ENCODE results near the gene PGA3. TPM values are rescaled to one million over a fixed set of nuclear protein-coding genes. Genes with fewer than 3 reads are reported as not detected.
A peak's percentile ranks its signal among the peaks of the same experiment; 100 is the strongest.
"Not testable (repeated sequence)": the region's sequence is repeated elsewhere in the genome, so short reads cannot be mapped to it uniquely, and the experiment has no call there.

The PGA3 gene
- total RNA-seq (2021; ENCODE audit: unreplicated experiment) (not detected), Bru-seq, nascent RNA (not detected), BruChase-seq, experiment 1, labeled RNA remaining after a 6-hour chase (percentile 11 among the genes with signal in this experiment), BruChase-seq, experiment 2, labeled RNA remaining after a 2-hour chase (percentile 7 among the genes with signal in this experiment)
- not detected in 2 replicates for polyA plus RNA-seq (2012)
- long read RNA-seq = 0 reads

- CTCF ChIA-PET; H3K27me3 ChIP-seq (ENCODE audit: insufficient read depth, low read length); H3K9me2 ChIP-seq (ENCODE audit: insufficient read depth); DNase-seq (ENCODE audit: low read depth, low spot score); BruUV-seq (replicated peaks); H3K4me2 ChIP-seq (ENCODE audit: low read length); H3K36me3 ChIP-seq (ENCODE audit: control insufficient read depth in 1 of 2, insufficient read depth in 2 of 2, low read length in 2 of 2); H2AFZ ChIP-seq (ENCODE audit: low read depth, low read length, poor library complexity, severe bottlenecking); H3K4me3 ChIP-seq (replicated peaks in 1 of 2; ENCODE audit: low read depth in 1 of 2, low read length in 2 of 2); H3K27ac ChIP-seq (ENCODE audit: low read depth, low read length); intact Hi-C loops (cut with micrococcal nuclease); H3K9me3 ChIP-seq (ENCODE audit: control insufficient read depth in 1 of 2, insufficient read depth in 1 of 2, low read depth in 1 of 2, low read length in 2 of 2); H4K20me1 ChIP-seq (ENCODE audit: insufficient read depth); ATAC-seq; RAD21 ChIA-PET (ENCODE audit: low non-redundant PET in 1 of 2, low total read pairs in 2 of 2, uncharacterized antibody in 2 of 2, unreplicated experiment in 2 of 2); H3K4me1 ChIP-seq (ENCODE audit: control insufficient read depth in 1 of 2, insufficient read depth in 2 of 2, low read length in 2 of 2); H3K9ac ChIP-seq (ENCODE audit: low read length); POLR2A ChIA-PET; H3K79me2 ChIP-seq (ENCODE audit: insufficient read depth, low read length): not testable (repeated sequence)
Measured at GRCh38 chr11:61202950-61203746, at the start of gene PGA3. Gene PGA3, plus strand, starts transcription at chr11:61203515. Its CDS starts 50 bp downstream, at chr11:61203565.

DNA sequence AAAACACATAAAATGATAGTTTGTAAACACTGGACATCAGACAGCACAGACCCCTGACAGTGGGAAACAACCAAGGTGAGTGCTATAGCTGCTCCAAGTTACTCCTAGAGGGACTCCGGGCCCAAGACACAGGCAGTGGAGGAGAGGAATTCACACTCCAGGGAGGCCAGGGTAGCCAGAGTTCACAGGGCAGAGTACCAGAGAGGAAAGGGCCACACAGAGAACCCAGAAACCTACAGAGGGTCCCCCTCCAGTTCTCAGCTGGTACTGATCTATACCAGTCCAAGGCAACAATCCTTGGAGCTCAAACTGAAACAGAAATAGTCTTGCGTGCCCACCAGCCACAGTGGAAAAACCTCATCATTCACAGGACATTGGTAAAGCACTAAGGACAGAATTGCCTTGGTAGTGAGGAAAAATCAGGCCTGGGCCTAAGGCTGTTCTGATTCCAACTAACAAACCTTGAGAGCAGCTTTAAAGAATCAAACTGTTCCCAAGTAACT is 49.7 kb upstream of the PGA3 start:
- ATAC-seq (peak; percentile 71), DNase-seq (ENCODE audit: low read depth, low spot score) (no peak)
- ChIA-PET POLR2A (interaction anchor here (1.4 kb wide), 1 partner anchor 8 kb away, joined by 3 read pairs; the partner anchor contains the start of gene VPS37C), CTCF (no interaction called here), RAD21 (ENCODE audit: low non-redundant PET in 1 of 2, low total read pairs in 2 of 2, uncharacterized antibody in 2 of 2, unreplicated experiment in 2 of 2) (no interaction called here)
- Histone ChIP-seq H4K20me1 (ENCODE audit: insufficient read depth) (no peaks in the 10 kb centered on the region), H3K27ac (ENCODE audit: low read depth, low read length) (peak overlapping the region; percentile 68), H3K27me3 (ENCODE audit: insufficient read depth, low read length) (no peaks in the 10 kb centered on the region), H3K79me2 (ENCODE audit: insufficient read depth, low read length) (peaks cover 97% of the 10 kb centered on the region), H3K9me3 (ENCODE audit: control insufficient read depth in 1 of 2, insufficient read depth in 1 of 2, low read depth in 1 of 2, low read length in 2 of 2) (peaks cover 5 to 8% of the 10 kb centered on the region in 2 experiments; a peak in 2 of 4 replicates), H3K4me2 (ENCODE audit: low read length) (peak overlapping the region; percentile 77), H2AFZ (ENCODE audit: low read depth, low read length, poor library complexity, severe bottlenecking) (no peak overlapping the region), H3K9me2 (ENCODE audit: insufficient read depth) (no peaks in the 10 kb centered on the region), H3K4me1 (ENCODE audit: control insufficient read depth in 1 of 2, insufficient read depth in 2 of 2, low read length in 2 of 2) (peaks cover 13 to 48% of the 10 kb centered on the region in 2 experiments), H3K9ac (ENCODE audit: low read length) (peak overlapping the region; percentile 51), H3K36me3 (ENCODE audit: control insufficient read depth in 1 of 2, insufficient read depth in 2 of 2, low read length in 2 of 2) (peaks cover 0 to 18% of the 10 kb centered on the region in 2 experiments; a peak in 2 of 4 replicates), H3K4me3 (replicated peaks in 1 of 2; ENCODE audit: low read depth in 1 of 2, low read length in 2 of 2) (peak overlapping the region; percentile 4 to 46; a peak in 3 of 4 replicates)
- intact Hi-C loops (cut with micrococcal nuclease) = no loop called here
- BruUV-seq (replicated peaks) = no TSS peak
- TF ChIP-seq POLR2AphosphoS5 (IDR thresholded peaks at IDR 0.05; ENCODE audit: low read depth, low read length) (no peak), ZFX (IDR thresholded peaks at IDR 0.05) (no peak), JUND (IDR thresholded peaks at IDR 0.05) (no peak), EGR1 (IDR thresholded peaks at IDR 0.05; ENCODE audit: low read depth) (no peak), POLR2A (IDR thresholded peaks at IDR 0.05; ENCODE audit: borderline replicate concordance, extremely low read depth, insufficient read depth, insufficient read length) (no peak)
- TF ChIP-seq, protein P1, sequence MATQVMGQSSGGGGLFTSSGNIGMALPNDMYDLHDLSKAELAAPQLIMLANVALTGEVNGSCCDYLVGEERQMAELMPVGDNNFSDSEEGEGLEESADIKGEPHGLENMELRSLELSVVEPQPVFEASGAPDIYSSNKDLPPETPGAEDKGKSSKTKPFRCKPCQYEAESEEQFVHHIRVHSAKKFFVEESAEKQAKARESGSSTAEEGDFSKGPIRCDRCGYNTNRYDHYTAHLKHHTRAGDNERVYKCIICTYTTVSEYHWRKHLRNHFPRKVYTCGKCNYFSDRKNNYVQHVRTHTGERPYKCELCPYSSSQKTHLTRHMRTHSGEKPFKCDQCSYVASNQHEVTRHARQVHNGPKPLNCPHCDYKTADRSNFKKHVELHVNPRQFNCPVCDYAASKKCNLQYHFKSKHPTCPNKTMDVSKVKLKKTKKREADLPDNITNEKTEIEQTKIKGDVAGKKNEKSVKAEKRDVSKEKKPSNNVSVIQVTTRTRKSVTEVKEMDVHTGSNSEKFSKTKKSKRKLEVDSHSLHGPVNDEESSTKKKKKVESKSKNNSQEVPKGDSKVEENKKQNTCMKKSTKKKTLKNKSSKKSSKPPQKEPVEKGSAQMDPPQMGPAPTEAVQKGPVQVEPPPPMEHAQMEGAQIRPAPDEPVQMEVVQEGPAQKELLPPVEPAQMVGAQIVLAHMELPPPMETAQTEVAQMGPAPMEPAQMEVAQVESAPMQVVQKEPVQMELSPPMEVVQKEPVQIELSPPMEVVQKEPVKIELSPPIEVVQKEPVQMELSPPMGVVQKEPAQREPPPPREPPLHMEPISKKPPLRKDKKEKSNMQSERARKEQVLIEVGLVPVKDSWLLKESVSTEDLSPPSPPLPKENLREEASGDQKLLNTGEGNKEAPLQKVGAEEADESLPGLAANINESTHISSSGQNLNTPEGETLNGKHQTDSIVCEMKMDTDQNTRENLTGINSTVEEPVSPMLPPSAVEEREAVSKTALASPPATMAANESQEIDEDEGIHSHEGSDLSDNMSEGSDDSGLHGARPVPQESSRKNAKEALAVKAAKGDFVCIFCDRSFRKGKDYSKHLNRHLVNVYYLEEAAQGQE (IDR thresholded peaks at IDR 0.05; ENCODE audit: low read depth) = no peak
